NT2/D1 (cell line): ENCODE measurements around the gene THBS3.

Source experiments
- SUZ12 ChIP-seq: IDR thresholded peaks from 2 replicates; pipeline ENCODE4 v1.6.1; 2011; ENCODE audit not compliant: insufficient read length, insufficient read depth; ENCODE audit errors: extremely low read depth
- ZNF274 ChIP-seq: IDR thresholded peaks from 2 replicates; pipeline ENCODE4 v1.6.1; 2011; ENCODE audit warnings: mild to moderate bottlenecking, low read depth, low read length

DNA sequence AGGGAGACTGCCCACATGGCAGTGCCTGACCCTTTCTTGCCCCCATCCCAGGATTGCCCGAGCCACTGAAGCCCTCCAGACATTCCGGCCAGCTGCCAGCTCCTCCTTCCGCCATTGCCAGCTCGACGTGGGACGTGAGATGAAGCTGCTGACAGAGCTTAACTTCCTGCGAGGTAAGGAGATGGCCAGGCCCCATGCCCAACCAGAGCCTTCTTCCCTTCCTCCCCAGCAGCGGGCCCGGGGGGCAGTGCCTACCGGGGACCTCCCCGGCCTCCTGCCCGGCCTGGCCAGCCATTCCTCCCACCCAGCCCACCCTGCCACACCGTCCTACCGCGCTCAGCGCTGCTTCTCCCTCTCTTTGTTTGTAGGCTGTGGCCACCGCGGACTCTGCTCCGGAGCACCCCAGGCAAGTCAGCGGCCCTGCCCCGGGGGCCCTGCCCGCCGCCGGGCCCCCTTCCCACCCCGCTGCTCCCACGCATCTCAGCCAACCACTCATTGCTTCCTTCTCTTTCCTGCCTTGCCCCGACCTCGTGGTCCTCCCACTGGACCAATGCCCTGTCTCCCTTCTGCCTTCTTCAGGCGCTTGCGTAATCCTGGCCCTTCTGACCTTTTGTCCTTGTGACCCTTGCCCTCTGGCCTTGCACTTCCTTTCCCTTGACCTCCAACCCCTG, 29.1 kb downstream of the THBS3 start:
- no peak for TF ChIP-seq SUZ12
- TF ChIP-seq ZNF274, result no peak
